ENCODE results near the gene ACIN1.

ACIN1 gene

GRCh38 chr14:23056956-23057756 lies 37.8 kb downstream of the ACIN1 start, which contains the start of gene CDH24:
TSS of gene CDH24 (minus strand) at chr14:23057520. CDS start at chr14:23055733, 1,787 bp downstream.
- H2AK5ac ChIP-seq (ENCODE audit: low read depth, low read length): no peak within 1 kb of the TSS
- WGBS, 2 donors (ENCODE audit: extremely low coverage in 2 of 2, insufficient read length in 2 of 2, insufficient replicate concordance in 1 of 2): no CpG with 5 or more reads among the region's 73 CpGs
- H2AFZ ChIP-seq (ENCODE audit: low read length): peak within 1 kb of the TSS; percentile 91
- H3K4ac ChIP-seq (ENCODE audit: low read length): no peak within 1 kb of the TSS
- peak; percentile 78 for DNase-seq (ENCODE audit: low spot score)
- peak within 1 kb of the TSS; percentile 94 for H3K23ac ChIP-seq (ENCODE audit: low read depth, low read length, poor library complexity)
- peaks cover 37 to 70% of the 10 kb centered on the region in 2 donors for H3K36me3 ChIP-seq (replicated peaks in 1 of 2; ENCODE audit: control insufficient read depth in 2 of 2, insufficient read depth in 2 of 2, low read length in 2 of 2)
- H3K14ac ChIP-seq (ENCODE audit: low read length): peak within 1 kb of the TSS; percentile 39
- H3K27me3 ChIP-seq (ENCODE audit: control insufficient read depth in 3 of 3, insufficient read depth in 3 of 3, low read depth in 1 of 3, low read length in 3 of 3): no peaks in the 10 kb centered on the region
- peak within 1 kb of the TSS; percentile 97 for H3K4me2 ChIP-seq (ENCODE audit: insufficient read depth, low read length, poor library complexity, severe bottlenecking)
- H2BK5ac ChIP-seq (ENCODE audit: low read length): peak within 1 kb of the TSS; percentile 47
- no peak within 1 kb of the TSS for H4K8ac ChIP-seq (ENCODE audit: low read depth, low read length)
- H3K79me1 ChIP-seq (ENCODE audit: low read depth, low read length): peaks cover 5% of the 10 kb centered on the region
- H3K27ac ChIP-seq (replicated peaks; ENCODE audit: low read length): peak within 1 kb of the TSS; percentile 90
- peaks cover 6% of the 10 kb centered on the region in 2 donors for H3K4me1 ChIP-seq (ENCODE audit: control insufficient read depth in 2 of 2, insufficient read depth in 1 of 2, low read depth in 1 of 2, low read length in 2 of 2)
- no peak within 1 kb of the TSS for H2BK120ac ChIP-seq (ENCODE audit: low read depth, low read length)
- H3K9ac ChIP-seq (ENCODE audit: low read depth, low read length, poor library complexity): peak within 1 kb of the TSS; percentile 90
- no peak within 1 kb of the TSS for H4K91ac ChIP-seq (ENCODE audit: low read depth, low read length, poor library complexity)
- peak within 1 kb of the TSS; percentile 39 for H2BK15ac ChIP-seq (ENCODE audit: low read length)
- peak within 1 kb of the TSS; percentile 62 to 82 for H3K4me3 ChIP-seq (ENCODE audit: low read length in 2 of 2)
- peak within 1 kb of the TSS; percentile 92 for H3K18ac ChIP-seq (ENCODE audit: low read length)
- H2BK12ac ChIP-seq (ENCODE audit: low read length): no peak within 1 kb of the TSS
- no peaks in the 10 kb centered on the region for H3K9me3 ChIP-seq (replicated peaks in 1 of 2; ENCODE audit: control insufficient read depth in 2 of 2, insufficient read depth in 1 of 2, low read depth in 1 of 2, low read length in 2 of 2)

GRCh38 chr14:23056145-23056955 lies 38.6 kb downstream of the ACIN1 start:
- Histone ChIP-seq H3K4me1 (ENCODE audit: control insufficient read depth in 2 of 2, insufficient read depth in 1 of 2, low read depth in 1 of 2, low read length in 2 of 2) (peaks cover 6% of the 10 kb centered on the region in 2 donors), H3K9me3 (replicated peaks in 1 of 2; ENCODE audit: control insufficient read depth in 2 of 2, insufficient read depth in 1 of 2, low read depth in 1 of 2, low read length in 2 of 2) (no peaks in the 10 kb centered on the region), H2AFZ (ENCODE audit: low read length) (peak overlapping the region; percentile 91), H2AK5ac (ENCODE audit: low read depth, low read length) (no peak overlapping the region), H2BK5ac (ENCODE audit: low read length) (peak overlapping the region; percentile 2), H3K23ac (ENCODE audit: low read depth, low read length, poor library complexity) (no peak overlapping the region), H3K14ac (ENCODE audit: low read length) (peak overlapping the region; percentile 39), H4K8ac (ENCODE audit: low read depth, low read length) (no peak overlapping the region), H3K4me2 (ENCODE audit: insufficient read depth, low read length, poor library complexity, severe bottlenecking) (peak overlapping the region; percentile 97), H3K18ac (ENCODE audit: low read length) (peak overlapping the region; percentile 50), H3K27me3 (ENCODE audit: control insufficient read depth in 3 of 3, insufficient read depth in 3 of 3, low read depth in 1 of 3, low read length in 3 of 3) (no peaks in the 10 kb centered on the region), H3K9ac (ENCODE audit: low read depth, low read length, poor library complexity) (peak overlapping the region; percentile 90), H2BK120ac (ENCODE audit: low read depth, low read length) (no peak overlapping the region), H2BK12ac (ENCODE audit: low read length) (no peak overlapping the region), H2BK15ac (ENCODE audit: low read length) (no peak overlapping the region), H3K4ac (ENCODE audit: low read length) (no peak overlapping the region), H3K36me3 (replicated peaks in 1 of 2; ENCODE audit: control insufficient read depth in 2 of 2, insufficient read depth in 2 of 2, low read length in 2 of 2) (peaks cover 34 to 72% of the 10 kb centered on the region in 2 donors), H3K79me1 (ENCODE audit: low read depth, low read length) (peaks cover 5% of the 10 kb centered on the region), H4K91ac (ENCODE audit: low read depth, low read length, poor library complexity) (no peak overlapping the region), H3K27ac (replicated peaks; ENCODE audit: low read length) (no peak overlapping the region), H3K4me3 (ENCODE audit: low read length in 2 of 2) (peak overlapping the region; percentile 62 to 82)
- DNase-seq (ENCODE audit: low spot score): peak; percentile 77
- WGBS, 2 donors (ENCODE audit: extremely low coverage in 2 of 2, insufficient read length in 2 of 2, insufficient replicate concordance in 1 of 2): no CpG with 5 or more reads among the region's 17 CpGs

DNA sequence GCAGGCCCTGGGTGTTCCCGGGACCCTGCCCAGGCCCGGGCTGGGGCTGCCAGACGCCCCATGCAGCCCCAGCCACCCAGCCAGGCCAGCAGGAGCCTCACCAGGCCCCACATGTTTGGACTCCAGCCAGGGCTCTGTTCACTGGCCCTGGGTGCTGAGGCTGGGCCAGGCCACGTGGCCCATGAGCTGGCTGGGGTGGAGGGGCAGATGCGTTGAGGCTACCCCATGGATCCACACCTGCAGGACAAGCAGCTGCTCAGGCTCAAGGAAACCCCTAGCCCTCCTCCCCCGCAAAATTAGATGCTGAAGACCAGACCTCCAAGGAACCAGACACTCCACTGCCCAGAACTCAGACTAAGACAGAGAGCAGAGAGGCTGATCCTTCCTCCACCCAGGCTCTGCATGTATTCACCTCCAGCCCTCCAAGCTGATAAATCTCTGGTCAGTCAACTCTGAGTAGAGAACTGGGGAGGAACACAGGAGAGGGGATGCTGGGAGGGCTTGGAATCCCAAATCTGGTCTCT lies 39.3 kb downstream of the ACIN1 start:
- Histone ChIP-seq H3K4me2 (ENCODE audit: insufficient read depth, low read length, poor library complexity, severe bottlenecking) (peak overlapping the region; percentile 97), H3K4ac (ENCODE audit: low read length) (no peak overlapping the region), H2BK15ac (ENCODE audit: low read length) (no peak overlapping the region), H2AFZ (ENCODE audit: low read length) (no peak overlapping the region), H2BK5ac (ENCODE audit: low read length) (peak overlapping the region; percentile 2), H4K8ac (ENCODE audit: low read depth, low read length) (no peak overlapping the region), H3K27ac (replicated peaks; ENCODE audit: low read length) (no peak overlapping the region), H2BK120ac (ENCODE audit: low read depth, low read length) (no peak overlapping the region), H3K79me1 (ENCODE audit: low read depth, low read length) (peaks cover 5% of the 10 kb centered on the region), H4K91ac (ENCODE audit: low read depth, low read length, poor library complexity) (no peak overlapping the region), H3K27me3 (ENCODE audit: control insufficient read depth in 3 of 3, insufficient read depth in 3 of 3, low read depth in 1 of 3, low read length in 3 of 3) (no peaks in the 10 kb centered on the region), H3K9ac (ENCODE audit: low read depth, low read length, poor library complexity) (no peak overlapping the region), H3K36me3 (replicated peaks in 1 of 2; ENCODE audit: control insufficient read depth in 2 of 2, insufficient read depth in 2 of 2, low read length in 2 of 2) (peaks cover 29 to 72% of the 10 kb centered on the region in 2 donors), H3K4me1 (ENCODE audit: control insufficient read depth in 2 of 2, insufficient read depth in 1 of 2, low read depth in 1 of 2, low read length in 2 of 2) (peaks cover 6% of the 10 kb centered on the region in 2 donors), H2AK5ac (ENCODE audit: low read depth, low read length) (no peak overlapping the region), H2BK12ac (ENCODE audit: low read length) (no peak overlapping the region), H3K23ac (ENCODE audit: low read depth, low read length, poor library complexity) (no peak overlapping the region), H3K4me3 (ENCODE audit: low read length in 2 of 2) (no peak overlapping the region), H3K9me3 (replicated peaks in 1 of 2; ENCODE audit: control insufficient read depth in 2 of 2, insufficient read depth in 1 of 2, low read depth in 1 of 2, low read length in 2 of 2) (no peaks in the 10 kb centered on the region), H3K14ac (ENCODE audit: low read length) (peak overlapping the region; percentile 3), H3K18ac (ENCODE audit: low read length) (no peak overlapping the region)
- no peak for DNase-seq (ENCODE audit: low spot score)
- no CpG with 5 or more reads among the region's 6 CpGs for WGBS, 2 donors (ENCODE audit: extremely low coverage in 2 of 2, insufficient read length in 2 of 2, insufficient replicate concordance in 1 of 2)
